ENCODE results near the gene CLN3.
"Not testable (repeated sequence)": the region's sequence is repeated elsewhere in the genome, so short reads cannot be mapped to it uniquely, and the experiment has no call there.

The CLN3 gene

GRCh38 chr16:28491970-28492474 is at the start of gene CLN3:
CLN3 (minus strand) TSS chr16:28492074; CDS start chr16:28491759, 315 bp downstream.
- FAIRE-seq, result peak; percentile 86
- DNase-seq (ENCODE audit: extremely low spot score, insufficient read length, low read depth), result peak; percentile 78

- DNase-seq (ENCODE audit: extremely low spot score, insufficient read length, low read depth), result no peak
- FAIRE-seq, result no peak
These were observed 48.5 kb upstream of the CLN3 start for GRCh38 chr16:28540346-28540745.

GRCh38 chr16:28538733-28539596 is 47.1 kb upstream of the CLN3 start, which contains the start of gene NUPR1:
NUPR1 (minus strand) TSS chr16:28538974; CDS start chr16:28538907, 67 bp downstream.
- no peak for FAIRE-seq
- no peak for DNase-seq (ENCODE audit: extremely low spot score, insufficient read length, low read depth)

GRCh38 chr16:28537964-28538732 is 46.3 kb upstream of the CLN3 start:
- no peak for DNase-seq (ENCODE audit: extremely low spot score, insufficient read length, low read depth)
- FAIRE-seq, result no peak

- no peak for FAIRE-seq
- no peak for DNase-seq (ENCODE audit: extremely low spot score, insufficient read length, low read depth)
These were observed 45.2 kb upstream of the CLN3 start for GRCh38 chr16:28537076-28537475.

- FAIRE-seq (no peak), DNase-seq (ENCODE audit: extremely low spot score, insufficient read length, low read depth) (no peak)
These were observed 42.9 kb upstream of the CLN3 start for GRCh38 chr16:28534542-28535373.

- FAIRE-seq, result no peak
These were observed 41.2 kb upstream of the CLN3 start for GRCh38 chr16:28532940-28533647.

GRCh38 chr16:28531777-28532744 is 40.2 kb upstream of the CLN3 start:
- DNase-seq (ENCODE audit: extremely low spot score, insufficient read length, low read depth), result no peak
- no peak for FAIRE-seq

More at GRCh38 chr16:28532940-28533647, 41.2 kb upstream of the CLN3 start:
- no peak for DNase-seq (ENCODE audit: extremely low spot score, insufficient read length, low read depth)

GRCh38 chr16:28529124-28529523 is 37.2 kb upstream of the CLN3 start:
- no peak for FAIRE-seq
- DNase-seq (ENCODE audit: extremely low spot score, insufficient read length, low read depth), result no peak

GRCh38 chr16:28528463-28528867 is 36.6 kb upstream of the CLN3 start:
- FAIRE-seq (no peak), DNase-seq (ENCODE audit: extremely low spot score, insufficient read length, low read depth) (no peak)

- FAIRE-seq (no peak), DNase-seq (ENCODE audit: extremely low spot score, insufficient read length, low read depth) (no peak)
These were observed 36.1 kb upstream of the CLN3 start for GRCh38 chr16:28527985-28528384.

- DNase-seq (ENCODE audit: extremely low spot score, insufficient read length, low read depth); FAIRE-seq: not testable (repeated sequence)
These were observed 35.4 kb upstream of the CLN3 start for GRCh38 chr16:28527100-28527785.

- DNase-seq (ENCODE audit: extremely low spot score, insufficient read length, low read depth) (no peak), FAIRE-seq (no peak)
These were observed 34.6 kb upstream of the CLN3 start for GRCh38 chr16:28526201-28527099.

GRCh38 chr16:28524681-28525171 is 32.9 kb upstream of the CLN3 start:
- DNase-seq (ENCODE audit: extremely low spot score, insufficient read length, low read depth), result no peak

GRCh38 chr16:28522792-28523191 is 30.9 kb upstream of the CLN3 start:
- FAIRE-seq (no peak), DNase-seq (ENCODE audit: extremely low spot score, insufficient read length, low read depth) (no peak)

More at GRCh38 chr16:28524681-28525171, 32.9 kb upstream of the CLN3 start:
- FAIRE-seq, result no peak

GRCh38 chr16:28521436-28521835 is 29.6 kb upstream of the CLN3 start:
- no peak for FAIRE-seq

More at GRCh38 chr16:28521436-28521835, 29.6 kb upstream of the CLN3 start:
- no peak for DNase-seq (ENCODE audit: extremely low spot score, insufficient read length, low read depth)

Measured in GM18507 (cell line).